GM06990 (cell line): ENCODE data around the gene DLG2.

ENCODE experiments used
- DNase-seq: peaks from one replicate; pipeline ENCODE4 v3.0.0-alpha.2; 2011; ENCODE audit not compliant: insufficient read length; ENCODE audit errors: extremely low read depth
- H3K27me3 ChIP-seq: replicated peaks from 2 replicates; pipeline ENCODE4 v1.6.0; 2011; ENCODE audit warnings: low read length; ENCODE audit not compliant: control insufficient read depth, insufficient read depth
- H3K36me3 ChIP-seq: 2 replicates; pipeline ENCODE4 v1.5.1; 2011; ENCODE audit warnings: low read length; ENCODE audit not compliant: control insufficient read depth, insufficient read depth
- H3K4me3 ChIP-seq: replicated peaks from 2 replicates; pipeline ENCODE4 v1.5.1; 2011; ENCODE audit warnings: low read depth, mild to moderate bottlenecking, control low read depth, low read length
- CTCF ChIP-seq: IDR thresholded peaks from 2 replicates; pipeline ENCODE4 v1.5.1; 2011; ENCODE audit warnings: low read length, control low read depth, mild to moderate bottlenecking, inconsistent platforms; ENCODE audit not compliant: insufficient read depth, poor library complexity, severe bottlenecking

Gene DLG2

DNA sequence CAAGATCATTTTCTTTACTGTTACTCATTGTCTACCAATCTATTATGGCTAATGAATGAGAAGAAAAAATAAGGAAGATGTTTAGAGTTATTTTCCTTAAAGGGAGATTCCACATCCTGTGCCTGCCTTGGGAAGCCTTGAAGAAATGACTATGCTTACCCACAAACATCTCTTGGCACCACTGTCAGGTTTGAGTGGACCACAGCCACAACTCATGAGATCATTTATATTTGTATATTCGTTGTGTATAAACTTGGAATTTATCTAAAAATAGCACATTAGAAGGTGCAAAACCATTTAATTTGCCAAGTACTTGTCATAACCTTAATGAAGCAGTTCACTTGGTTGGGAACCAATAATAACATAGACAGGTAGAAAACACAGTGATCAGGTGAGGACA, 740.8 kb downstream of the DLG2 start:
- TF ChIP-seq CTCF, result no peak
- H3K36me3 ChIP-seq, result no peaks in the 10 kb centered on the region
- DNase-seq, result no peak
- no peaks in the 10 kb centered on the region for H3K27me3 ChIP-seq
- no peak overlapping the region for H3K4me3 ChIP-seq

GRCh38 chr11:84884836-84885235, 742.3 kb downstream of the DLG2 start:
- TF ChIP-seq CTCF, result no peak
- no peak overlapping the region for H3K4me3 ChIP-seq
- no peaks in the 10 kb centered on the region for H3K36me3 ChIP-seq
- no peak for DNase-seq
- H3K27me3 ChIP-seq, result no peaks in the 10 kb centered on the region

GRCh38 chr11:84882056-84882455, 745.1 kb downstream of the DLG2 start:
- Histone ChIP-seq H3K36me3 (no peaks in the 10 kb centered on the region), H3K4me3 (no peak overlapping the region), H3K27me3 (no peaks in the 10 kb centered on the region)
- no peak for DNase-seq
- no peak for TF ChIP-seq CTCF

GRCh38 chr11:84871116-84871515, 756.0 kb downstream of the DLG2 start:
- H3K4me3 ChIP-seq, result no peak overlapping the region
- no peak for TF ChIP-seq CTCF
- H3K36me3 ChIP-seq, result no peaks in the 10 kb centered on the region
- DNase-seq, result no peak
- H3K27me3 ChIP-seq, result no peaks in the 10 kb centered on the region

DNA sequence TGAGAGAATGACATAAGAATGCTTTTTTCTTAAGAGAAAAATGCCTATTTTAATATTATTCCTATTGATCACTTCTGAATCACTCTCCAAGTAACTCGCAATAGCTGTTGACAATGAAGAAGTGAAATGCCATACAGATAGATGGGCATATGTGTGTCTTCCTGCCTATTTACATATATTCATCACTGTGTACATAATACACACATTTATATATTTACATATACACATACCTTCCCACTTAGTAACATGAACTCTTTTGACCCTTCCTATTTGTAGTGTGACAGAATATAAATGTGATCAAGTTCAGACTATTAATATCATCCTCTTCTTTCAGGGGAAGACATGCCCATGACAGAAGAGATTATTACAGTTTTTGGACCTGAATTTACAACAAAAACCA, 756.7 kb downstream of the DLG2 start:
- Histone ChIP-seq H3K4me3 (no peak overlapping the region), H3K36me3 (no peaks in the 10 kb centered on the region), H3K27me3 (no peaks in the 10 kb centered on the region)
- TF ChIP-seq CTCF, result no peak
- no peak for DNase-seq

GRCh38 chr11:84866922-84867321, 760.2 kb downstream of the DLG2 start:
- no peak for TF ChIP-seq CTCF
- Histone ChIP-seq H3K4me3 (no peak overlapping the region), H3K27me3 (no peaks in the 10 kb centered on the region), H3K36me3 (no peaks in the 10 kb centered on the region)
- no peak for DNase-seq
